ENCODE data around the gene KLHL26.

KLHL26 gene

DNA sequence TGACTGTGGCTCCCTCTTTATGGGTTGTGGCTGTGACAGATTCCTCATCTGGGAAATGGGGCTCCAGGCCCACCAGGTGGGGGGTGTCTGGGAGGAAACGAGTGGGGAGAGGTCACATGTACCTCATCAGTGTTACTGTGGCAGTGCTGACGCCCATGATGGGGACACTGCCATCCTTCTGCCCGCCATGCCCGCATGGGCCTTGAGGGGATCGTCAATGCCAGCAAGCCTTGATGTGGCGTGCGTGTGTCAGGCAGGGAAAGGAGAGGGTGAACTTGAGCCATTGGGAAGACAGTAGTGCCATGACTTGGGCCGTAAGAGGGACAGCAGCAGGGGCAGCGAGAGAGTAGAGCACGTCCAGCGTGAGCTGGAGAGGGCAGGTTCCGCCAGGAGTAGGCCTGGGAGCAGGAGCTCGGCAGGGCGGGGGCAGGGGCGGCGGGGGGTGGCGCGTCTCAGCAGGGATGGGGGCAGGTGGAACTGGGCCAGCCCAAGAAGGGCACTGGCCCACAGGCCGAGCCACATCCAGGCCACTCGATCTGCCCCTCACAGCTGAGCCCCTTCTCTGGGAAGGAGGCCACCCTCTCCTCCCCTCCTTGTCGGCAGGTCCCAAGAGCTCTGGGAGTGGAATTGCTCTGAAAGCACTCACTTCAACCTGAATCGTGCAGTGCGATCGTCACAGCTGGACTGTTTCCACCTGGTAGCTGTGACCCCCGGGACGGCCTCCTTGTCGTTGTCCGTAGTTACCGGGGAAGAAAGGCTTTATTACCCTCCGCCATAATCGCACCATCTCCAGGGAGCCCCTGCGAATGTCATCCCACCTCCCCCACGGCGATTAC lies 9.9 kb downstream of the KLHL26 start:
- no peak for DNase-seq (ENCODE audit: low read depth in 1 of 2, low spot score in 1 of 2)

GRCh38 chr19:18647371-18647767 lies 10.5 kb downstream of the KLHL26 start:
- no peak for DNase-seq (ENCODE audit: low read depth in 1 of 2, low spot score in 1 of 2)

DNA sequence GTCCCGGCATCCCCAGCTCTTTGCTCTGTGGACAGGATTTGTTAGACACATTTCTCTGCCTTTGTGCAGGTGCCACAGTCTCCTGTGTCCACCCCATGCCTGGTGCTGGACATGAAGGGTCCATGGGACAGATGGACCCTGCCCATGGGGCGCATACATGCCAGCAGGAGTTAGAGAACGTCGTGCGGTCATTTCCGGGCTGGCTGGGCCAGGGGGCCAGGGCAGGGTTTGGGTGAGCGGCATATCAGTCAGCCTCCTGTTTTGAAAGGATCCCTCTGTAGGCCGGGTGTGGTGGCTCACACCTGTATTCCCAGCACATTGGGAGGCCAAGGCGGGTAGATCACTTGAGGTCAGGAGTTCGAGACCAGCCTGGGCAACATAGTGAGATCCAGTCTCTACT lies 11.0 kb downstream of the KLHL26 start:
- DNase-seq (ENCODE audit: low read depth in 1 of 2, low spot score in 1 of 2) = no peak

GRCh38 chr19:18648973-18649315 lies 12.1 kb downstream of the KLHL26 start:
- no peak for DNase-seq (ENCODE audit: low read depth in 1 of 2, low spot score in 1 of 2)

GRCh38 chr19:18649371-18650020 lies 12.7 kb downstream of the KLHL26 start:
- DNase-seq (ENCODE audit: low read depth in 1 of 2, low spot score in 1 of 2) = no peak

- DNase-seq (ENCODE audit: low read depth in 1 of 2, low spot score in 1 of 2) = no peak
These were observed 13.2 kb downstream of the KLHL26 start for GRCh38 chr19:18650021-18650390.

- no peak for DNase-seq (ENCODE audit: low read depth in 1 of 2, low spot score in 1 of 2)
These were observed 13.7 kb downstream of the KLHL26 start for GRCh38 chr19:18650468-18651041.

GRCh38 chr19:18651300-18651699 lies 14.5 kb downstream of the KLHL26 start:
- no peak for DNase-seq (ENCODE audit: low read depth in 1 of 2, low spot score in 1 of 2)

GRCh38 chr19:18651733-18652132 lies 14.9 kb downstream of the KLHL26 start:
- DNase-seq (ENCODE audit: low read depth in 1 of 2, low spot score in 1 of 2) = no peak

DNA sequence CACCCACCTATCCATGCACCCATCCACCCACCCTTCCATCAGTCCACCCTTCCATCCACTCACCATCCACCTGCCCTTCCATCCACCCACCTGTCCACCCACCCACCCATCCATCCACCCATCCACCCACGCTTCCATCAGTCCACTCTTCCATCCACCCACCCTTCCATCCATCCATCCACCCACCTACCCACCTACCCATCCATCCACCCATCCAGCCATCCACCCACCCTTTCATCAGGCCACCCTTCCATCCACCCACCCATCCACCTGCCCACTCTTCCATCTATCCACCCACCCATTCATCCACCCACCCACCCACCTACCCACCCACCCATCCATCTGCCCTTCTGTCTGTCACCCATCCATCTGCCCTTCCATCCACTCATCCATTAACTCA lies 17.0 kb downstream of the KLHL26 start:
- DNase-seq (ENCODE audit: low read depth in 1 of 2, low spot score in 1 of 2) = no peak

- no peak for DNase-seq (ENCODE audit: low read depth in 1 of 2, low spot score in 1 of 2)
These were observed 17.6 kb downstream of the KLHL26 start for GRCh38 chr19:18654469-18654868.

GRCh38 chr19:18655173-18655844 lies 18.5 kb downstream of the KLHL26 start:
- no peak for DNase-seq (ENCODE audit: low read depth in 1 of 2, low spot score in 1 of 2)

DNA sequence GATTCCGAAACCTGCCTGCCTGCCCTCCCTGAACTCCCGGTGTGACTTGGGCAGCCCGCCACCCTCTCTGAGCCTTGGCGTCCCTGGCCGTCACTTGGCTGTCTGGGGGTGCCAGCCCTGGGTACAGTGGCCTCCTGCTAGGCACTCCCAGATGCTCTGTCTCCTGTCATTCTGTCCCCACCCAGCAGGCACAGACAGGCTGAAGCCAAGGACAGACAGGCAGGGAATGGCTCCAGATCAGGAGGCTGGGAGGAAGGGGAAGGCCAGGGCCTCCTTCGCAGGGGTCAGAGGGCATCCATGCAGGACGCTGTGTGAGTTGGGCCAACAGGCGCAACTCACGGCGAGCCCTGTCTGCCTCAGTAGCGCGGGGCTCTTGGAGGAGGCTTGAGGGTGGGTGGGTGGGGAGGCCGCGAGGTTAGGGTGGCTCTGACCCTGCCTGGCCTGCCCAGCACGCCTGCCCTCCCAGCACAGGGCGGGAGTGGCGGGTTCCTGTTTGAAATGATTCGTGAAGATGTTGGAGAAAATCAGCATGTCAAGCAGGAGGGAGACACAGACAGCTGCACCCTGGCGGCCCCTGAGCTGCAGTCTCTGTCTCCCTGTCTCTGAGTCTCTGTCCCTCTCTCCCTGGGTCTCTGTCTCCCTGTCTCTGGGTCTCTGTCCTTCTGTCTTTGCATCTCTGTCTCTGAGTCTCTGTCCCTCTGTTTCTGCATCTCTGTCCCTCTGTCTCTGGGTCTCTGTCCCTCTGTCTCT lies 19.7 kb downstream of the KLHL26 start:
- no peak for DNase-seq (ENCODE audit: low read depth in 1 of 2, low spot score in 1 of 2)

DNA sequence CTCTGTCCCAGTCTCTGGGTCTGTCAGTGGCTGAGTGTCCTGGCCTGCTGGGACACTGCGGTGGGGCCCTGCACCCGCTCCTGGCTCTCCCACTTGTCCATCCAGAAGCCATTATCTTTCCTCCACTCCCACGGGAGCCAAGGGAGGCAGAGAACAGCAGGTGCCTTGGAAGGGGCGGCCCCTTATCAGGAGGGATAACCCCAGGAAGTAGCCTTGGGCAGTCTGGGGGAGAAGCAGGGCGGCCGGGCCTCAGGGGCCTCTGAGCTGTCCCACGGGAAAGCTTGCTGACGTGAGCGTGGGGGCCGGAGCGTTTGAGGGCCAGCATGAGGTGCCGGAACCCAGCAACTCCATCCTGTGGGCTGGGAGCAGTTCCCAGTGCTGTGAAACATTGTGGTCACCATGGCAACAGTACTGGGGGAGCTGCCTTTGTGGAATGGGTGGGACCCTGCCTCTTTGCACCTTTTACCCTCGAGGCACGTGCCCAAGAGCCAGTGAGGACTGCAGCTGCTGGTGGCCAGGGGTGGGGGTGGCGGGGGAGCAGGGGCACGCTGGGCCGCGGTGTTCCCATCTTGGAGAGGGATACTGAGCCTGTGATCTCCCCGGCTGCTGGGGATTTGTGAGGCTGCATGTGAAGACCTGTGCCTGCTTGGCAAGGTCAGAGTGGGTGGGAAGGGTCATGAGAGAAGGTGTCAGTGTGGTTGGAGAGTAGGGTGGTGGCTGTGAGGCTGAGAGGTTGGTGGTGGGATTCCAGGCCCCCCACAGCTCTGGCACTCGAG lies 20.9 kb downstream of the KLHL26 start:
- no peak for DNase-seq (ENCODE audit: low read depth in 1 of 2, low spot score in 1 of 2)

- no peak for DNase-seq (ENCODE audit: low read depth in 1 of 2, low spot score in 1 of 2)
These were observed 21.6 kb downstream of the KLHL26 start for GRCh38 chr19:18658366-18658855.

- DNase-seq (ENCODE audit: low read depth in 1 of 2, low spot score in 1 of 2) = no peak
These were observed 22.6 kb downstream of the KLHL26 start for GRCh38 chr19:18659281-18660050.

DNA sequence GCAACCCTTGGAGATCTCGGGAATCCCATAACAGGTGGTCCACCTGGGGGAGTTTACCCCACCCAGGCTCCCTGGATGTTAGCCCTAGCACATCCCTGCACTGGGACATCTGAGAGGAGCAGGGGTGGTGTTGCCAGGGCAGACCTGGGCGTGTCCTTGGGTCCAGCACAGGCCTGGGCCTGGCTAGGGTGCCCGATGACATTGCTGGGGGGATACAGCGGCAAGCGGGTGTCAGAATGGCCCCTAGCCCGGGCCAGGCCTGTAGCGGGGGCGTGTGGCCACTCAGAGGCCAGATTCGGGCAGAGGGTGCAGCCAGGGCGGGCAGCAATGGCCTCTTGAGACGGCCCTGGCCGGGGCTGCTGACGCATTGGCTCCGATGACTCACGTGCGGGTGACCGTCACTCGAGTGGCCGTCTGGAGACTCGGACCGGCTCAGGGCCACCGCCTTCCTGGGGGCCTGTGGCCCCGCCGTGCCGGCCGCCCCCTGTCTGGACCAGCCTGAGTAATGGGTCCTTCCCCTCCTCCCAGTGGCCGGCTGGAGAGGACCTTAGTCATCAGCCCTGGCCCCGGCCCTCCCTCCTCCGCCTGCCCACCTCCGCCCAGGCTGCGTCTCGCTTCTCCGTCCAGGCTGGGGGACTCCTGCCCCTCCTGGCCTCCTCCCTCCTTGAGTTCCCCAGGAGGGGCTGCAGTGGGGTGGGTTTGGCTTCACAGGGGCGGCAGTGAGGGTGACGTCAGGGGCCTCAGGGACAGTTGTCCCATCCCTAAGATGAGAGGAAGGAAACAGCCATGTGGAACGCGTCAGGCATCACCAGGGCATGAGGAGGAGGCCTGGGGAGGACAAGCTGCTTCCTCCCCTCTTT lies 23.5 kb downstream of the KLHL26 start:
- no peak for DNase-seq (ENCODE audit: low read depth in 1 of 2, low spot score in 1 of 2)

GRCh38 chr19:18660939-18661670 lies 24.3 kb downstream of the KLHL26 start:
- no peak for DNase-seq (ENCODE audit: low read depth in 1 of 2, low spot score in 1 of 2)
